SK-N-SH (cell line): ENCODE results near the gene TRAF2. TPM values are rescaled to one million over a fixed set of nuclear protein-coding genes. Genes with fewer than 3 reads are reported as not detected.

Experiments used
- CTCF ChIA-PET: fragments of 300-600, 350-600 bp; formaldehyde crosslinking; extraction: SDS; loops from one replicate; lab custom pipeline; 2021; lab: Yijun Ruan, JAX
- POLR2A ChIA-PET: fragments of 350-600 bp; sonication (Branson Sonifier 250); formaldehyde crosslinking; extraction: SDS; loops from one replicate; lab custom pipeline; 2020; ENCODE audit warnings: antibody characterized with exemption, inconsistent platforms; lab: Yijun Ruan, JAX
- DNase-seq: peaks from one replicate; pipeline ENCODE4 v3.0.0; 2012
- H2AFZ ChIP-seq: fragments of 200-600 bp; sonication (generic); 2 replicates; pipeline ENCODE4 v1.8.1; 2016; ENCODE audit warnings: antibody characterized with exemption, mild to moderate bottlenecking, low read depth
- H3F3A ChIP-seq: fragments of 200-600 bp; sonication (generic); replicated peaks from 2 replicates; pipeline ENCODE3; 2016; ENCODE audit warnings: antibody characterized with exemption, mild to moderate bottlenecking; ENCODE audit not compliant: insufficient read depth
- H3K27ac ChIP-seq, 2 experiments: fragments of 200-500 bp in 1 of 2; fragments of 200-600 bp in 1 of 2; sonication (Bioruptor generic) in 1 of 2; sonication (generic), shearing (Covaris generic) in 1 of 2; 2 replicates each; pipeline versions ENCODE4 v1.5.1 to v1.6.1; 2014 to 2016; ENCODE audit warnings: low read depth in 2 of 2, inconsistent platforms in 1 of 2, low read length in 1 of 2, mild to moderate bottlenecking in 1 of 2, mixed read lengths in 1 of 2
- H3K27me3 ChIP-seq: fragments of 200-600 bp; sonication (generic), shearing (Covaris generic); 2 replicates; pipeline ENCODE4 v1.6.1; 2016; ENCODE audit warnings: mixed run types; ENCODE audit not compliant: insufficient read depth
- H3K36me3 ChIP-seq, 2 experiments: fragments of 200-500 bp in 1 of 2; fragments of 200-600 bp in 1 of 2; sonication (Bioruptor generic) in 1 of 2; sonication (generic) in 1 of 2; replicated peaks in 1 of 2; 2 replicates each; pipeline versions ENCODE3 to v1.5.1; 2014 to 2016; ENCODE audit warnings: low read length in 1 of 2, mild to moderate bottlenecking in 1 of 2; ENCODE audit not compliant: insufficient read depth in 2 of 2, control insufficient read depth in 1 of 2
- H3K4me1 ChIP-seq, 2 experiments: fragments of 200-500 bp in 1 of 2; fragments of 200-600 bp in 1 of 2; sonication (Bioruptor generic) in 1 of 2; sonication (generic), shearing (Covaris generic) in 1 of 2; 2 replicates each; pipeline versions ENCODE4 v1.5.1 to v1.6.1; 2014 to 2016; ENCODE audit warnings: low read depth in 1 of 2, low read length in 1 of 2, mixed run types in 1 of 2; ENCODE audit not compliant: insufficient read depth in 2 of 2, control insufficient read depth in 1 of 2
- H3K4me2 ChIP-seq: fragments of 200-600 bp; sonication (generic), shearing (Covaris generic); 2 replicates; pipeline ENCODE4 v1.6.1; 2017; ENCODE audit warnings: mixed run types
- H3K4me3 ChIP-seq, 2 experiments: fragments of 200-500 bp in 1 of 2; fragments of 200-600 bp in 1 of 2; sonication (Bioruptor generic) in 1 of 2; sonication (generic), shearing (Covaris generic) in 1 of 2; 2 replicates each; pipeline versions ENCODE4 v1.5.1 to v1.8.1; 2014 to 2016; ENCODE audit warnings: low read depth in 2 of 2, inconsistent platforms in 1 of 2, low read length in 1 of 2, mild to moderate bottlenecking in 1 of 2, mixed read lengths in 1 of 2, moderate library complexity in 1 of 2
- H3K79me2 ChIP-seq: fragments of 200-600 bp; sonication (generic); 2 replicates; pipeline ENCODE4 v1.8.1; 2017; ENCODE audit warnings: mild to moderate bottlenecking; ENCODE audit not compliant: insufficient read depth
- H3K9ac ChIP-seq: fragments of 200-600 bp; sonication (generic); 2 replicates; pipeline ENCODE4 v1.6.1; 2017; ENCODE audit warnings: mixed run types
- H3K9me2 ChIP-seq: fragments of 200-600 bp; sonication (generic); 2 replicates; pipeline ENCODE4 v1.6.1; 2017; ENCODE audit warnings: mixed run types
- H3K9me3 ChIP-seq: fragments of 200-600 bp; sonication (generic); 2 replicates; pipeline ENCODE4 v1.6.1; 2017; ENCODE audit warnings: mixed run types, mild to moderate bottlenecking, moderate library complexity
- H4K20me1 ChIP-seq: fragments of 200-600 bp; sonication (generic); 2 replicates; pipeline ENCODE4 v1.6.1; 2017; ENCODE audit warnings: mild to moderate bottlenecking, mixed run types; ENCODE audit not compliant: insufficient read depth
- EZH2phosphoT487 ChIP-seq: fragments of 200-600 bp; sonication (generic); IDR thresholded peaks from 2 replicates; pipeline ENCODE4 v1.6.1; 2017; ENCODE audit warnings: low read depth, mixed run types, mild to moderate bottlenecking, antibody characterized with exemption, moderate library complexity, borderline replicate concordance
- FOSL2 ChIP-seq: IDR thresholded peaks from 2 replicates; pipeline ENCODE4 v1.4.0; 2012; ENCODE audit warnings: low read depth, mild to moderate bottlenecking, moderate library complexity, borderline replicate concordance
- FOXJ3 ChIP-seq: sonication (generic); formaldehyde crosslinking; IDR thresholded peaks from 2 replicates; pipeline ENCODE4 v1.5.1; 2020; ENCODE audit warnings: mild to moderate bottlenecking, missing genetic modification reagents
- MAX ChIP-seq: IDR thresholded peaks from 2 replicates; pipeline ENCODE4 v1.4.0; 2012; ENCODE audit warnings: low read depth
- PBX3 ChIP-seq: IDR thresholded peaks from 2 replicates; pipeline ENCODE4; 2012
- POLR2AphosphoS5 ChIP-seq: IDR thresholded peaks from 2 replicates; pipeline ENCODE4 v1.6.1; 2012; ENCODE audit warnings: low read depth, low read length
- RXRA ChIP-seq: IDR thresholded peaks from 2 replicates; pipeline ENCODE4 v1.4.0; 2012; ENCODE audit warnings: low read depth, mild to moderate bottlenecking, borderline replicate concordance
- TCF12 ChIP-seq: IDR thresholded peaks from 2 replicates; pipeline ENCODE4 v1.4.0; 2012
- USF1 ChIP-seq: IDR thresholded peaks from 2 replicates; pipeline ENCODE4 v1.4.0; 2012; ENCODE audit warnings: low read depth, borderline replicate concordance
- YY1 ChIP-seq: IDR thresholded peaks from 2 replicates; pipeline ENCODE4 v1.4.0; 2012; ENCODE audit warnings: low read depth, mild to moderate bottlenecking
- WGBS: methylation state at CpG from one replicate; pipeline ENCODE4 v1.1.6; 2017; ENCODE audit warnings: low lambda C conversion rate; 5-methylcytosine and 5-hydroxymethylcytosine counted together
- polyA plus RNA-seq, 3 experiments: library from polyadenylated mRNA; depleted of rRNA; stranded (reverse); fragments of >200 nt; gene quantifications; 2 replicates each; pipeline ENCODE4 v1.2.3, GENCODE V29; 2012
- TF ChIP-seq, protein P1 (sequence below): fragments of 150-350 bp; IDR thresholded peaks from 2 replicates; pipeline ENCODE4 v1.6.1; 2017; ENCODE audit warnings: antibody characterized with exemption, low read length, low read depth, borderline replicate concordance

The TRAF2 gene
- polyA plus RNA-seq, 1 of the 3 experiments (the other 2 are of a cell fraction), result 15.4 TPM

- Histone ChIP-seq H3K27me3 (no peaks in the 10 kb centered on the region), H3K9ac (no peak overlapping the region), H3K4me3 (no peak overlapping the region), H2AFZ (no peak overlapping the region), H4K20me1 (peaks cover 10% of the 10 kb centered on the region; the same call in 1 of the 2 replicates), H3K36me3 (peaks cover 0 to 16% of the 10 kb centered on the region in 2 experiments), H3F3A (peaks cover 19% of the 10 kb centered on the region), H3K9me3 (no peaks in the 10 kb centered on the region), H3K27ac (no peak overlapping the region; a peak in 1 of 4 replicates), H3K4me2 (no peak overlapping the region), H3K79me2 (no peaks in the 10 kb centered on the region), H3K4me1 (peaks cover 24 to 29% of the 10 kb centered on the region in 2 experiments; a peak in 2 of 4 replicates), H3K9me2 (no peaks in the 10 kb centered on the region)
- DNase-seq, result no peak
- CTCF ChIA-PET, result no interaction called here
- TF ChIP-seq FOXJ3, result no peak
- no peak for TF ChIP-seq PBX3
- no peak for TF ChIP-seq FOSL2
- no peak for TF ChIP-seq POLR2AphosphoS5
- TF ChIP-seq RXRA, result no peak
- no peak for TF ChIP-seq MAX
- no peak for TF ChIP-seq USF1
- no peak for TF ChIP-seq YY1
- TF ChIP-seq, protein P1, sequence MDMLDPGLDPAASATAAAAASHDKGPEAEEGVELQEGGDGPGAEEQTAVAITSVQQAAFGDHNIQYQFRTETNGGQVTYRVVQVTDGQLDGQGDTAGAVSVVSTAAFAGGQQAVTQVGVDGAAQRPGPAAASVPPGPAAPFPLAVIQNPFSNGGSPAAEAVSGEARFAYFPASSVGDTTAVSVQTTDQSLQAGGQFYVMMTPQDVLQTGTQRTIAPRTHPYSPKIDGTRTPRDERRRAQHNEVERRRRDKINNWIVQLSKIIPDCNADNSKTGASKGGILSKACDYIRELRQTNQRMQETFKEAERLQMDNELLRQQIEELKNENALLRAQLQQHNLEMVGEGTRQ, result no peak
- TF ChIP-seq EZH2phosphoT487, result no peak
- no peak for TF ChIP-seq TCF12
- WGBS, result 94% methylated on average over 15 of the region's 36 CpGs
- POLR2A ChIA-PET, result interaction anchor here (0.9 to 1.8 kb wide), 2 partner anchors 10 to 39 kb away, joined by 4 to 6 read pairs; no protein-coding TSS in a partner anchor
Measured at GRCh38 chr9:136839229-136840139, 46.8 kb upstream of the TRAF2 start.
